Measurements from ENCODE around the gene KRTAP10-10. TPM values are rescaled to one million over a fixed set of nuclear protein-coding genes. Genes with fewer than 3 reads are reported as not detected.
"Not testable (repeated sequence)": the region's sequence is repeated elsewhere in the genome, so short reads cannot be mapped to it uniquely, and the experiment has no call there.

The KRTAP10-10 gene
- total RNA-seq, 1 experiment from 2014 or later, result not detected

DNA sequence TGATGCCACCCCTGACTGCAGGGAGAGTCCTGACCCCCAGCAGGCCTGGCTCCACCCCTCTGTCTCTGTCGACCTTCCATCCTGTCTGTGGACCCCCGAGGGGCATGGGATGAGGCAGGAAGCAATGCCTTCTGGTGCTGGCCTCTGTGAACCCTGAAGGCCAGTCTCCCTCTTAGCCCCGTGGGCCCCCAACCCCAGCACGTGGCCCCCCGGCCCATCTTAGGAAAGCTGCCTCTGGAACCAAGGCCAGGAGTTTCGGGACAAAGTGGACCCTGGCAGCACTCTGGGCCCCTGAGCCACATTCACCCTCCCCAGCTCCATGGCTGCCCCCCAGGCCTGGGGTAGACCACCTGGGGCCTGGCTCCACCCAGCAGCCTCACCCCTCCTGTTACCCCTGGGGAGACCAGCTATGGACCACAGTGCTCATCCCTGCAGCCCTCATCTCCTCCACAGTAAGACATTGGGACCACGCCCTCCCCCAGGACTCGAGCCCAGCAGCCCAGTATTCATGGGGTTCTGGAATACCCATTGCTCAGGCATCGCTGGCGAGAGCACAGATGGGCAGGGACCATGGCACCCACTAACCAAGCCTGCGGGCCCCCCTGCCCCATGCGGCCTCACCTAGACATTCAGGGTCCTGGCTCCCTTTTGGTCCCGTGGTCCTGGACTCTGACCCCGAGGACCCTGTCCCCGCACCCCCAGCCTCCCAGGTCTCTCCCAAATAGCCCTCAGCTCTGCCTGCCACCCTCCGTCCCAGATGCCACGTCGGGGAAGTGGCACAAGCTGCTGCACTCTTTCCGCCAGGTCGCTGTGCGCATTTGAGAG is 1.6 kb downstream of the KRTAP10-10 start:
- DNase-seq; H3K4me3 ChIP-seq (ENCODE audit: low read depth, low read length); H3K4me1 ChIP-seq; H3K27me3 ChIP-seq (replicated peaks; ENCODE audit: control insufficient read depth, insufficient read depth, low read length); H3K4me3 Mint-ChIP-seq (ENCODE audit: unreplicated experiment); CTCF ChIA-PET; BruUV-seq (replicated peaks); intact Hi-C loops (cut with micrococcal nuclease; ENCODE audit: unreplicated experiment); H3K36me3 Mint-ChIP-seq (ENCODE audit: insufficient read depth, unreplicated experiment); H3K36me3 ChIP-seq (ENCODE audit: control insufficient read depth, insufficient read depth, low read length); H3K4me1 Mint-ChIP-seq (ENCODE audit: low read depth, unreplicated experiment); POLR2A ChIA-PET; H3K27ac Mint-ChIP-seq (ENCODE audit: unreplicated experiment); H3K9me3 ChIP-seq: not testable (repeated sequence)
- peaks cover 41% of the 10 kb centered on the region for H3K9me3 Mint-ChIP-seq (ENCODE audit: unreplicated experiment)
- H3K27me3 Mint-ChIP-seq (ENCODE audit: insufficient read depth, unreplicated experiment), result peaks cover 12% of the 10 kb centered on the region

DNA sequence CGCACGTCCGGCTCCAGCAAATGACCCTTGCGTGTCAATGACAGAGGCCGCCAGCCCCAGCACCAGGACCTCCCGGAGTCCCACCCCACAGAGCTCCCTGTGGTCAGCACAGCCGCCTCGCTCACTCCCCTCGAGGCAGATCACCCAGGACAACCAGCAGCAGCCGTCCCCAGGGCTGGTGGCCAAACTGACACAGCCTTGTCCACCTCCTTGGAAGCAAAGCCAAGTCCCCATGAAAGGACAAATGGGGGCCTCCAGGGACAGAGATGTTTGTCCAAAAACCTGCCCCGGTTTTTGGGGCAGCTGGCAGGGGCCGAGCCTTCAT is 2.1 kb downstream of the KRTAP10-10 start:
- peaks cover 41% of the 10 kb centered on the region for H3K9me3 Mint-ChIP-seq (ENCODE audit: unreplicated experiment)
- intact Hi-C loops (cut with micrococcal nuclease; ENCODE audit: unreplicated experiment), result no loop called here
- no peak overlapping the region for H3K4me3 ChIP-seq (ENCODE audit: low read depth, low read length)
- no peaks in the 10 kb centered on the region for H3K4me1 Mint-ChIP-seq (ENCODE audit: low read depth, unreplicated experiment)
- H3K36me3 Mint-ChIP-seq (ENCODE audit: insufficient read depth, unreplicated experiment), result no peaks in the 10 kb centered on the region
- no peaks in the 10 kb centered on the region for H3K36me3 ChIP-seq (ENCODE audit: control insufficient read depth, insufficient read depth, low read length)
- H3K9me3 ChIP-seq, result no peaks in the 10 kb centered on the region; the same call in 1 of the 2 replicates
- ChIA-PET POLR2A (no interaction called here), CTCF (no interaction called here)
- no TSS peak for BruUV-seq (replicated peaks)
- no peak overlapping the region for H3K27ac Mint-ChIP-seq (ENCODE audit: unreplicated experiment)
- TF ChIP-seq, protein P1, sequence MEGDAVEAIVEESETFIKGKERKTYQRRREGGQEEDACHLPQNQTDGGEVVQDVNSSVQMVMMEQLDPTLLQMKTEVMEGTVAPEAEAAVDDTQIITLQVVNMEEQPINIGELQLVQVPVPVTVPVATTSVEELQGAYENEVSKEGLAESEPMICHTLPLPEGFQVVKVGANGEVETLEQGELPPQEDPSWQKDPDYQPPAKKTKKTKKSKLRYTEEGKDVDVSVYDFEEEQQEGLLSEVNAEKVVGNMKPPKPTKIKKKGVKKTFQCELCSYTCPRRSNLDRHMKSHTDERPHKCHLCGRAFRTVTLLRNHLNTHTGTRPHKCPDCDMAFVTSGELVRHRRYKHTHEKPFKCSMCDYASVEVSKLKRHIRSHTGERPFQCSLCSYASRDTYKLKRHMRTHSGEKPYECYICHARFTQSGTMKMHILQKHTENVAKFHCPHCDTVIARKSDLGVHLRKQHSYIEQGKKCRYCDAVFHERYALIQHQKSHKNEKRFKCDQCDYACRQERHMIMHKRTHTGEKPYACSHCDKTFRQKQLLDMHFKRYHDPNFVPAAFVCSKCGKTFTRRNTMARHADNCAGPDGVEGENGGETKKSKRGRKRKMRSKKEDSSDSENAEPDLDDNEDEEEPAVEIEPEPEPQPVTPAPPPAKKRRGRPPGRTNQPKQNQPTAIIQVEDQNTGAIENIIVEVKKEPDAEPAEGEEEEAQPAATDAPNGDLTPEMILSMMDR (IDR thresholded peaks at IDR 0.05; ENCODE audit: insufficient read depth in 1 of 2, low read depth in 1 of 2, low read length in 1 of 2, severe bottlenecking in 1 of 2, unreplicated experiment in 1 of 2), result no peak
- no peaks in the 10 kb centered on the region for H3K4me1 ChIP-seq
- no peaks in the 10 kb centered on the region for H3K27me3 ChIP-seq (replicated peaks; ENCODE audit: control insufficient read depth, insufficient read depth, low read length)
- no peak for DNase-seq
- H3K27me3 Mint-ChIP-seq (ENCODE audit: insufficient read depth, unreplicated experiment), result peaks cover 11% of the 10 kb centered on the region
- no peak overlapping the region for H3K4me3 Mint-ChIP-seq (ENCODE audit: unreplicated experiment)

DNA sequence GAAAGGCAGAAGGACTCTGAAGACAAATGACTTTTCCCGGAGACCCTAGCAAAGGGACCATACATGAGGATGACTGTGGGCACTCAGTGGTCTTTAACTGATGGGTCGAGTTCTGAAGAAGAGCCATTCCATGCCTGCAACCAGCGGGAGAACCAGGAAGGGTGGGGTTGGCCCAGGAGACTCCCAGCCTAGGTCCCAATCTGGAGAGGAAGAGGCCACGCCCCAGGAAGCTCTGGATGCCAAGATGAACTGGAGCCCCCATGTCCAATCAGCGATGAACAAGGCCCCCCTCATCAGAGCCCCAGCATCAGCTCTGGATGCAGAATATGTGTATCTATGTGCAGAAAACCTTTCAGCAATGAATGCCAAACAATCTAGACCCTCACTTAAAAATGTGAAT is 3.6 kb downstream of the KRTAP10-10 start:
- no peak overlapping the region for H3K27ac Mint-ChIP-seq (ENCODE audit: unreplicated experiment)
- Histone ChIP-seq H3K36me3 (ENCODE audit: control insufficient read depth, insufficient read depth, low read length) (no peaks in the 10 kb centered on the region), H3K4me1 (no peaks in the 10 kb centered on the region), H3K4me3 (ENCODE audit: low read depth, low read length) (no peak overlapping the region), H3K9me3 (peaks cover 13% of the 10 kb centered on the region), H3K27me3 (replicated peaks; ENCODE audit: control insufficient read depth, insufficient read depth, low read length) (no peaks in the 10 kb centered on the region)
- no peak overlapping the region for H3K4me3 Mint-ChIP-seq (ENCODE audit: unreplicated experiment)
- TF ChIP-seq, protein P1 (IDR thresholded peaks at IDR 0.05; ENCODE audit: insufficient read depth in 1 of 2, low read depth in 1 of 2, low read length in 1 of 2, severe bottlenecking in 1 of 2, unreplicated experiment in 1 of 2), result no peak
- peaks cover 50% of the 10 kb centered on the region for H3K9me3 Mint-ChIP-seq (ENCODE audit: unreplicated experiment)
- intact Hi-C loops (cut with micrococcal nuclease; ENCODE audit: unreplicated experiment), result no loop called here
- BruUV-seq (replicated peaks), result no TSS peak
- POLR2A ChIA-PET, result no interaction called here
- CTCF ChIA-PET, result no interaction called here
- peaks cover 8% of the 10 kb centered on the region for H3K27me3 Mint-ChIP-seq (ENCODE audit: insufficient read depth, unreplicated experiment)
- no peaks in the 10 kb centered on the region for H3K4me1 Mint-ChIP-seq (ENCODE audit: low read depth, unreplicated experiment)
- no peaks in the 10 kb centered on the region for H3K36me3 Mint-ChIP-seq (ENCODE audit: insufficient read depth, unreplicated experiment)
- no peak for DNase-seq
